H1 (cell line): ENCODE data around the gene NKAIN2. TPM values are rescaled to one million over a fixed set of nuclear protein-coding genes. Genes with fewer than 3 reads are reported as not detected.

Source experiments
- ASH2L ChIP-seq: fragments of 200-600, 300-600 bp; sonication (generic); IDR thresholded peaks from one replicate; pipeline ENCODE4 v1.7.1; 2017; ENCODE audit warnings: low read length
- CBX5 ChIP-seq: fragments of 300-800, 300-1000 bp; sonication (generic); IDR thresholded peaks from 2 replicates; pipeline ENCODE4 v1.7.1; 2016; ENCODE audit warnings: antibody characterized with exemption, low read length, low read depth
- CHD7 ChIP-seq: fragments of 300-600 bp; sonication (generic); IDR thresholded peaks from 2 replicates; pipeline ENCODE4 v1.7.1; 2012; ENCODE audit warnings: low read length, moderate library complexity, mild to moderate bottlenecking, inconsistent platforms; ENCODE audit not compliant: insufficient replicate concordance
- CREB1 ChIP-seq: IDR thresholded peaks from 2 replicates; pipeline ENCODE4 v1.6.1; 2012; ENCODE audit warnings: inconsistent platforms
- EP300 ChIP-seq, 2 experiments: IDR thresholded peaks; 1 replicate in 1 of 2; 2 replicates in 1 of 2; pipeline ENCODE4 v1.6.1; 2011 to 2012; ENCODE audit warnings: low read depth in 2 of 2, low read length in 2 of 2, mild to moderate bottlenecking in 2 of 2, borderline replicate concordance in 1 of 2, inconsistent platforms in 1 of 2, moderate library complexity in 1 of 2
- HDAC2 ChIP-seq, 2 experiments: fragments of 300-600 bp in 1 of 2; sonication (generic) in 1 of 2; IDR thresholded peaks; 2 replicates each; pipeline ENCODE4 v1.6.1; 2011 to 2012; ENCODE audit warnings: low read depth in 2 of 2, low read length in 2 of 2, mild to moderate bottlenecking in 2 of 2, moderate library complexity in 2 of 2, borderline replicate concordance in 1 of 2, inconsistent platforms in 1 of 2
- KDM1A ChIP-seq: fragments of 200-600, 300-600 bp; sonication (generic); IDR thresholded peaks from 2 replicates; pipeline ENCODE4 v1.7.1; 2016; ENCODE audit warnings: mild to moderate bottlenecking, low read length, borderline replicate concordance
- RAD21 ChIP-seq, 2 experiments: IDR thresholded peaks in 1 of 2; conservative IDR thresholded peaks in 1 of 2; 2 replicates each; pipeline ENCODE4 v1.6.1; 2011; ENCODE audit warnings: low read depth in 2 of 2, low read length in 2 of 2, improper control_type of control experiment in 1 of 2, inconsistent platforms in 1 of 2, mild to moderate bottlenecking in 1 of 2, moderate library complexity in 1 of 2
- RFX5 ChIP-seq: IDR thresholded peaks from 2 replicates; pipeline ENCODE4 v1.6.1; 2011; ENCODE audit warnings: low read depth, low read length, improper control_type of control experiment, borderline replicate concordance
- SP1 ChIP-seq: IDR thresholded peaks from 2 replicates; pipeline ENCODE4 v1.6.1; 2011; ENCODE audit warnings: low read depth, low read length
- polyA plus RNA-seq, 7 experiments: library from polyadenylated mRNA; depleted of rRNA in 3 of 7; stranded (reverse) in 5 of 7; unstranded in 2 of 7; fragments of >200 nt in 5 of 7; fragments of 200-250 nt in 2 of 7; gene quantifications; 1 replicate in 5 of 7; 2 replicates in 1 of 7; 4 replicates in 1 of 7; pipeline versions ENCODE4 v1.2.1 to v1.2.3, GENCODE V29; 2011 to 2013; ENCODE audit warnings: missing spikeins in 2 of 7, mixed read lengths in 2 of 7
- total RNA-seq: library from RNA; stranded (reverse); fragmentation: NEBNext Ultra II Directional; extraction: Animal tissue kit (Norgen Biotek cat#: 25700); gene quantifications from 2 replicates; pipeline ENCODE4 v1.2.1, GENCODE V29; 2021

Gene NKAIN2
- total and polyA plus RNA-seq, 2 of the 8 experiments (the other 6 are each of a cell fraction or from before 2014, with no cell fraction given) = 0.20 to 0.34 TPM

GRCh38 chr6:124791156-124791555 is 987.5 kb downstream of the NKAIN2 start (continued):
- TF ChIP-seq CHD7 (no peak), RFX5 (no peak), ASH2L (no peak), CREB1 (no peak), SP1 (no peak), KDM1A (no peak), RAD21 (IDR thresholded peaks at IDR 0.05 in 1 of 2, conservative IDR thresholded peaks at IDR 0.05 in 1 of 2; ENCODE audit: low read depth in 2 of 2, low read length in 2 of 2) (no peak), HDAC2 (IDR thresholded peaks at IDR 0.05; ENCODE audit: borderline replicate concordance in 1 of 2, low read depth in 2 of 2, low read length in 2 of 2) (no peak), EP300 (IDR thresholded peaks at IDR 0.05; ENCODE audit: borderline replicate concordance in 1 of 2, low read depth in 2 of 2, low read length in 2 of 2) (no peak), CBX5 (no peak)
